IMR-90 (cell line): ENCODE data around the gene SLC35F3. TPM values are rescaled to one million over a fixed set of nuclear protein-coding genes. Genes with fewer than 3 reads are reported as not detected.

ENCODE experiments used
- ATAC-seq: fragments of 200-7000 bp; cut with Tn5 transposase; 2 replicates; pipeline ENCODE4 v1.9.1; 2020; ENCODE audit warnings: low read depth, mild to moderate bottlenecking, moderate library complexity
- BruUV-seq: library from RNA; stranded (reverse); fragments of 400-500 nt; replicated peaks from 2 replicates; lab custom pipeline; 2021; lab: Mats Ljungman, UMichigan
- CTCF ChIA-PET: fragments of 300-600 bp; formaldehyde crosslinking; extraction: SDS; loops from one replicate; lab custom pipeline; 2021; ENCODE audit warnings: antibody characterized with exemption; lab: Yijun Ruan, JAX
- POLR2A ChIA-PET: fragments of 300-600 bp; sonication (Branson Sonifier 250); formaldehyde crosslinking; loops from one replicate; lab custom pipeline; 2022; ENCODE audit warnings: antibody characterized with exemption; ENCODE audit not compliant: unreplicated experiment; lab: Charles Lee
- DNase-seq: peaks from one replicate; pipeline ENCODE4 v3.0.0; 2013
- H2AFZ ChIP-seq: replicated peaks from 2 replicates; pipeline ENCODE3; 2013; ENCODE audit warnings: low read length, mild to moderate bottlenecking; ENCODE audit not compliant: poor library complexity
- H2AK5ac ChIP-seq: 2 replicates; pipeline ENCODE4 v1.6.1; 2013; ENCODE audit warnings: low read depth, low read length, inconsistent platforms
- H2AK9ac ChIP-seq: replicated peaks from 2 replicates; pipeline ENCODE3; 2013; ENCODE audit warnings: mild to moderate bottlenecking, low read depth, low read length, moderate library complexity; ENCODE audit not compliant: poor library complexity
- H2BK120ac ChIP-seq: 2 replicates; pipeline ENCODE4 v1.6.1; 2013; ENCODE audit warnings: low read depth, low read length, inconsistent platforms
- H2BK15ac ChIP-seq: 3 replicates; pipeline ENCODE4 v1.6.1; 2013; ENCODE audit warnings: low read depth, low read length, inconsistent platforms
- H2BK20ac ChIP-seq: 2 replicates; pipeline ENCODE4 v1.6.1; 2013; ENCODE audit warnings: low read depth, mild to moderate bottlenecking, inconsistent platforms, low read length, moderate library complexity
- H2BK5ac ChIP-seq: 2 replicates; pipeline ENCODE4 v1.6.1; 2013; ENCODE audit warnings: mild to moderate bottlenecking, low read depth, low read length, inconsistent platforms; ENCODE audit not compliant: poor library complexity, severe bottlenecking
- H3K14ac ChIP-seq: replicated peaks from 2 replicates; pipeline ENCODE4 v1.6.1; 2013; ENCODE audit warnings: low read depth, low read length, inconsistent platforms
- H3K18ac ChIP-seq: 2 replicates; pipeline ENCODE4 v1.6.1; 2013; ENCODE audit warnings: low read depth, low read length, control low read depth
- H3K23ac ChIP-seq: 2 replicates; pipeline ENCODE4 v1.6.1; 2013; ENCODE audit warnings: low read depth, low read length, inconsistent platforms
- H3K27ac ChIP-seq: 2 replicates; pipeline ENCODE4 v1.5.1; 2013; ENCODE audit warnings: mild to moderate bottlenecking, control low read depth, low read length; ENCODE audit not compliant: insufficient read depth
- H3K27me3 ChIP-seq: 2 replicates; pipeline ENCODE4 v1.6.1; 2013; ENCODE audit warnings: low read length; ENCODE audit not compliant: control insufficient read depth, insufficient read depth
- H3K36me3 ChIP-seq: 2 replicates; pipeline ENCODE4 v1.6.1; 2013; ENCODE audit warnings: low read length, mixed read lengths; ENCODE audit not compliant: control insufficient read depth, insufficient read depth
- H3K4ac ChIP-seq: 2 replicates; pipeline ENCODE4 v1.6.1; 2013; ENCODE audit warnings: low read depth, low read length, inconsistent platforms
- H3K4me1 ChIP-seq: 2 replicates; pipeline ENCODE4 v1.6.1; 2013; ENCODE audit warnings: low read length, mixed read lengths; ENCODE audit not compliant: control insufficient read depth, insufficient read depth
- H3K4me2 ChIP-seq: 2 replicates; pipeline ENCODE4 v1.6.1; 2013; ENCODE audit warnings: low read depth, mild to moderate bottlenecking, control low read depth, low read length, moderate library complexity
- H3K4me3 ChIP-seq: 2 replicates; pipeline ENCODE4 v1.5.1; 2013; ENCODE audit warnings: low read depth, mild to moderate bottlenecking, control low read depth, low read length, moderate library complexity; ENCODE audit not compliant: insufficient read depth
- H3K56ac ChIP-seq: 2 replicates; pipeline ENCODE4 v1.6.1; 2013; ENCODE audit warnings: low read length, inconsistent platforms; ENCODE audit not compliant: insufficient read depth; ENCODE audit errors: extremely low read depth
- H3K79me1 ChIP-seq, 2 experiments: 2 replicates each; pipeline ENCODE4 v1.6.1; 2013; ENCODE audit warnings: low read length in 2 of 2, inconsistent platforms in 1 of 2, low read depth in 1 of 2
- H3K9ac ChIP-seq: 2 replicates; pipeline ENCODE4 v1.6.1; 2013; ENCODE audit warnings: low read depth, low read length, control low read depth
- H3K9me1 ChIP-seq: 2 replicates; pipeline ENCODE4 v1.6.1; 2013; ENCODE audit warnings: low read length, inconsistent platforms; ENCODE audit not compliant: insufficient read depth
- H3K9me3 ChIP-seq: 2 replicates; pipeline ENCODE4 v1.6.1; 2013; ENCODE audit warnings: low read length; ENCODE audit not compliant: control insufficient read depth, insufficient read depth
- H4K20me1 ChIP-seq: 2 replicates; pipeline ENCODE4 v1.6.1; 2013; ENCODE audit warnings: low read length, inconsistent platforms; ENCODE audit not compliant: insufficient read depth
- H4K5ac ChIP-seq: 2 replicates; pipeline ENCODE4 v1.6.1; 2013; ENCODE audit warnings: mild to moderate bottlenecking, low read depth, low read length, control low read depth
- H4K8ac ChIP-seq, 2 experiments: 2 replicates each; pipeline ENCODE4 v1.6.1; 2013; ENCODE audit warnings: low read depth in 2 of 2, low read length in 2 of 2, control low read depth in 1 of 2, inconsistent platforms in 1 of 2
- H4K91ac ChIP-seq: 2 replicates; pipeline ENCODE4 v1.6.1; 2013; ENCODE audit warnings: low read depth, low read length, inconsistent platforms; ENCODE audit not compliant: insufficient read depth
- BHLHE40 ChIP-seq: fragments of 150-350 bp; IDR thresholded peaks from 2 replicates; pipeline ENCODE4 v1.6.1; 2016; ENCODE audit warnings: mild to moderate bottlenecking, low read depth, low read length
- CHD1 ChIP-seq: IDR thresholded peaks from 2 replicates; pipeline ENCODE4 v1.6.1; 2012; ENCODE audit warnings: low read depth, low read length, improper control_type of control experiment
- CTCF ChIP-seq: conservative IDR thresholded peaks from 2 replicates; pipeline ENCODE4 v1.5.1; 2012; ENCODE audit warnings: mild to moderate bottlenecking, low read depth, low read length, improper control_type of control experiment
- FOS ChIP-seq: fragments of 150-350 bp; IDR thresholded peaks from 2 replicates; pipeline ENCODE4 v1.6.1; 2016; ENCODE audit warnings: low read depth, low read length
- MAFK ChIP-seq: IDR thresholded peaks from 2 replicates; pipeline ENCODE4 v1.6.1; 2012; ENCODE audit warnings: low read depth, low read length, improper control_type of control experiment
- MXI1 ChIP-seq: IDR thresholded peaks from 2 replicates; pipeline ENCODE4 v1.6.1; 2012; ENCODE audit warnings: low read depth, mild to moderate bottlenecking, low read length, moderate library complexity, borderline replicate concordance
- NFE2L2 ChIP-seq: fragments of 150-350 bp; IDR thresholded peaks from 2 replicates; pipeline ENCODE4 v1.6.1; 2016; ENCODE audit warnings: low read depth, mild to moderate bottlenecking, low read length
- POLR2A ChIP-seq: IDR thresholded peaks from 2 replicates; pipeline ENCODE4 v1.6.1; 2012; ENCODE audit warnings: mild to moderate bottlenecking, low read depth, low read length
- RCOR1 ChIP-seq: IDR thresholded peaks from 2 replicates; pipeline ENCODE4 v1.6.1; 2012; ENCODE audit warnings: mild to moderate bottlenecking, low read length, improper control_type of control experiment; ENCODE audit not compliant: insufficient replicate concordance
- RFX5 ChIP-seq: IDR thresholded peaks from 2 replicates; pipeline ENCODE4 v1.8.0; 2012; ENCODE audit warnings: low read depth, mild to moderate bottlenecking, low read length, moderate library complexity
- USF2 ChIP-seq: fragments of 150-350 bp; IDR thresholded peaks from 2 replicates; pipeline ENCODE4 v1.6.1; 2017; ENCODE audit warnings: mild to moderate bottlenecking, antibody characterized with exemption, low read length, low read depth
- WGBS, 2 experiments: methylation state at CpG; one replicate each; pipeline versions ENCODE4 v1.1.5 to v1.1.7; 2013; ENCODE audit warnings: missing lambda C conversion rate in 2 of 2; ENCODE audit not compliant: insufficient read length in 1 of 2; ENCODE audit errors: extremely low coverage in 2 of 2; 5-methylcytosine and 5-hydroxymethylcytosine counted together
- dilution Hi-C: fragments of 300-500 bp; cut with HindIII; formaldehyde crosslinking; loops from one replicate; pipeline ENCODE4 v1.14.3; 2018; ENCODE audit warnings: low sequenced_read_pairs; ENCODE audit not compliant: unreplicated experiment
- in situ Hi-C: fragments of 300-500 bp; cut with MboI; formaldehyde crosslinking; loops from 3 replicates; pipeline ENCODE4 v1.14.3; 2019; ENCODE audit warnings: low sequenced_read_pairs, inconsistent platforms, mixed read lengths
- intact Hi-C: fragments of 100-400 bp; cut with micrococcal nuclease; formaldehyde crosslinking; loops from 2 replicates; pipeline ENCODE4 v1.10.0; 2022
- polyA plus RNA-seq, 3 experiments: library from polyadenylated mRNA; depleted of rRNA; stranded (reverse); fragments of >200 nt; gene quantifications; 2 replicates each; pipeline ENCODE4 v1.2.3, GENCODE V29; 2012; ENCODE audit warnings: low replicate concordance in 1 of 3
- total RNA-seq: library from RNA; depleted of rRNA; stranded (reverse); fragments of >200 nt; gene quantifications from 2 replicates; pipeline ENCODE4 v1.2.3, GENCODE V29; 2012

SLC35F3 gene
- total and polyA plus RNA-seq, 2 of the 4 experiments (the other 2 are of a cell fraction) = under 0.01 to 0.17 TPM

- Histone ChIP-seq H4K91ac (no peak overlapping the region), H4K5ac (no peak overlapping the region), H3K4ac (no peak overlapping the region), H2AK5ac (no peak overlapping the region), H2BK15ac (no peak overlapping the region), H3K79me1 (no peaks in the 10 kb centered on the region), H3K4me2 (no peak overlapping the region), H3K9me1 (no peaks in the 10 kb centered on the region), H2BK20ac (no peak overlapping the region), H3K18ac (no peak overlapping the region), H4K8ac (no peak overlapping the region), H3K4me3 (no peak overlapping the region), H3K14ac (no peak overlapping the region), H2AK9ac (no peak overlapping the region), H3K9ac (no peak overlapping the region), H2AFZ (no peak overlapping the region), H4K20me1 (no peaks in the 10 kb centered on the region), H3K56ac (no peak overlapping the region), H2BK5ac (no peak overlapping the region), H3K27ac (no peak overlapping the region), H3K36me3 (no peaks in the 10 kb centered on the region), H3K27me3 (no peaks in the 10 kb centered on the region), H3K4me1 (no peaks in the 10 kb centered on the region), H3K9me3 (peaks cover 3% of the 10 kb centered on the region; the same call in 1 of the 2 replicates), H3K23ac (no peak overlapping the region), H2BK120ac (no peak overlapping the region)
- ATAC-seq = no peak
- TF ChIP-seq NFE2L2 = no peak
- no peak for TF ChIP-seq CTCF
- no peak for TF ChIP-seq CHD1
- TF ChIP-seq MXI1 = no peak
- no peak for TF ChIP-seq MAFK
- no peak for TF ChIP-seq POLR2A
- TF ChIP-seq USF2 = no peak
- no peak for TF ChIP-seq FOS
- TF ChIP-seq BHLHE40 = no peak
- no peak for TF ChIP-seq RFX5
- no peak for TF ChIP-seq RCOR1
- no peak for DNase-seq
- dilution Hi-C loops (no loop called here), in situ Hi-C loops (no loop called here), intact Hi-C loops (no loop called here)
- WGBS, 2 experiments = no CpG with 5 or more reads among the region's 2 CpGs
- ChIA-PET POLR2A (no interaction called here), CTCF (no interaction called here)
- BruUV-seq = no TSS peak
Observed at GRCh38 chr1:234340528-234340927, 436.1 kb downstream of the SLC35F3 start.
